ENCODE results near the gene SARNP.
A peak's percentile ranks its signal among the peaks of the same experiment; 100 is the strongest.
"Not testable (repeated sequence)": the region's sequence is repeated elsewhere in the genome, so short reads cannot be mapped to it uniquely, and the experiment has no call there.

SARNP gene

GRCh38 chr12:55839345-55840140 lies 22.0 kb upstream of the SARNP start:
- no peak for DNase-seq (ENCODE audit: low spot score)

- no peak for DNase-seq (ENCODE audit: low spot score)
These were observed 20.8 kb upstream of the SARNP start for GRCh38 chr12:55838361-55838760.

GRCh38 chr12:55834400-55834799 lies 16.9 kb upstream of the SARNP start:
- not testable (repeated sequence) for DNase-seq (ENCODE audit: low spot score)

GRCh38 chr12:55833056-55833455 lies 15.5 kb upstream of the SARNP start:
- DNase-seq (ENCODE audit: low spot score) = no peak

- DNase-seq (ENCODE audit: low spot score) = no peak
These were observed 13.9 kb upstream of the SARNP start for GRCh38 chr12:55831447-55831815.

- no peak for DNase-seq (ENCODE audit: low spot score)
These were observed 13.3 kb upstream of the SARNP start for GRCh38 chr12:55830601-55831446.

- DNase-seq (ENCODE audit: low spot score) = no peak
These were observed 12.6 kb upstream of the SARNP start for GRCh38 chr12:55829967-55830600.

GRCh38 chr12:55828357-55828756 lies 10.8 kb upstream of the SARNP start:
- no peak for DNase-seq (ENCODE audit: low spot score)

GRCh38 chr12:55827806-55828205 lies 10.3 kb upstream of the SARNP start:
- no peak for DNase-seq (ENCODE audit: low spot score)

- no peak for DNase-seq (ENCODE audit: low spot score)
These were observed 7.2 kb upstream of the SARNP start for GRCh38 chr12:55824726-55825125.

- peak; percentile 65 for DNase-seq (ENCODE audit: low spot score)
These were observed 5.9 kb upstream of the SARNP start for GRCh38 chr12:55823419-55823818.

GRCh38 chr12:55822228-55822627 lies 4.7 kb upstream of the SARNP start:
- peak; percentile 73 for DNase-seq (ENCODE audit: low spot score)

- DNase-seq (ENCODE audit: low spot score) = no peak
These were observed 3.2 kb upstream of the SARNP start for GRCh38 chr12:55820679-55821078.

GRCh38 chr12:55818886-55819285 lies 1.4 kb upstream of the SARNP start:
- DNase-seq (ENCODE audit: low spot score) = no peak

GRCh38 chr12:55818140-55818728 lies 710 bp upstream of the SARNP start:
- peak; percentile 33 for DNase-seq (ENCODE audit: low spot score)

GRCh38 chr12:55816881-55817344 lies 611 bp downstream of the SARNP start:
- DNase-seq (ENCODE audit: low spot score) = peak; percentile 26

GRCh38 chr12:55815473-55815872 lies 2.1 kb downstream of the SARNP start:
- DNase-seq (ENCODE audit: low spot score) = no peak

- no peak for DNase-seq (ENCODE audit: low spot score)
These were observed 3.3 kb downstream of the SARNP start for GRCh38 chr12:55814257-55814656.

- no peak for DNase-seq (ENCODE audit: low spot score)
These were observed 5.4 kb downstream of the SARNP start for GRCh38 chr12:55812088-55812487.

GRCh38 chr12:55809274-55809673 lies 8.2 kb downstream of the SARNP start:
- no peak for DNase-seq (ENCODE audit: low spot score)

GRCh38 chr12:55806982-55807381 lies 10.5 kb downstream of the SARNP start:
- no peak for DNase-seq (ENCODE audit: low spot score)

- no peak for DNase-seq (ENCODE audit: low spot score)
These were observed 20.0 kb downstream of the SARNP start for GRCh38 chr12:55797550-55797949.
